HG03457 (cell line): ENCODE measurements around the gene REX1BD.

Experiments
- ATAC-seq: cut with Tn5 transposase; IDR thresholded peaks from one replicate; pipeline ENCODE4 v1.9.1; 2021; ENCODE audit warnings: moderate number of reproducible peaks; ENCODE audit not compliant: unreplicated experiment

REX1BD gene

GRCh38 chr19:18612051-18612771 is 23.6 kb downstream of the REX1BD start:
- ATAC-seq = no peak

- ATAC-seq = no peak
These were observed 24.4 kb downstream of the REX1BD start, which contains the start of gene TMEM59L for GRCh38 chr19:18612772-18613588. TMEM59L (plus strand) TSS chr19:18612870; CDS start chr19:18612959, 89 bp downstream.

- ATAC-seq = no peak
These were observed 25.1 kb downstream of the REX1BD start for GRCh38 chr19:18613589-18614234.

- ATAC-seq = no peak
These were observed 27.4 kb downstream of the REX1BD start for GRCh38 chr19:18616023-18616422.

- no peak for ATAC-seq
These were observed 29.0 kb downstream of the REX1BD start for GRCh38 chr19:18617562-18617961.

- no peak for ATAC-seq
These were observed 29.6 kb downstream of the REX1BD start for GRCh38 chr19:18618236-18618635.

DNA sequence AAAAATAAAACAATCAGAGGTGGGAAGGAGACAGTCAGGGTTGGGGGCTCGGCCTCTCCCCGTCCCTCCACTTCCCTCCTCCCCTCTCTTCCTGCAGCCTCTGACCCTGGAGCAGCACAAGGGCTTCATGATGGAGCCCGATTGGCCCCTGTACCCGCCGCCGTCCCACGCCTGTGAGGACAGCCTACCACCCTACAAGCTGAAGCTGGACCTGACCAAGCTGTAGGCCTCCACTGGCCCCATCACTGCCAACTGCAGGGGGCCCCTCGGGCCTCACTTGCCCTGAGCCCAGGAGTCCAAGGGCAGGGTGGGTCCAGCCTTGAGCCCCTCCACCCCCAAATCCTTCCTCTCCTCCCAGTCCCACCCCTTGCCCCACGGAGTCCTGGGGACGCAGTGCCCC is 31.7 kb downstream of the REX1BD start:
- no peak for ATAC-seq

DNA sequence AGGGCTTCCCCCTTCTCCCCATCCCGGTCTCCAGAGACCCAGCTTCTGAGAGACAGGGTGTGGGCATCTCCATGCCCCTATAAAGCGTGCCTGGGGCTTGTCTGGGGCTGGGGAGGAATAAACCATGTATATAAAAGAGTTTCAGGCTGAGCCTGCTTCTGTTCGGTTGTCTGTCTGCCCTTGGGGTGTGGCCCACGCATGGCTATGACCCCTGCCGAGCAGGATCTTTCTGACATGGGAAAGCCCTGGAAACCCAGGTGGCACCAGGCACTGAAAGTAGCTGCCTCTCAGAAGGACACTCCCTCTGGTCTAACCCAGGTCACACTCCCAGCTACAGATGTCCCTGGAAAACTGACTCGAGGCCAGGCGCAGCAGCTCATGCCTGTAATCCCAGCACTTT is 32.3 kb downstream of the REX1BD start:
- no peak for ATAC-seq

DNA sequence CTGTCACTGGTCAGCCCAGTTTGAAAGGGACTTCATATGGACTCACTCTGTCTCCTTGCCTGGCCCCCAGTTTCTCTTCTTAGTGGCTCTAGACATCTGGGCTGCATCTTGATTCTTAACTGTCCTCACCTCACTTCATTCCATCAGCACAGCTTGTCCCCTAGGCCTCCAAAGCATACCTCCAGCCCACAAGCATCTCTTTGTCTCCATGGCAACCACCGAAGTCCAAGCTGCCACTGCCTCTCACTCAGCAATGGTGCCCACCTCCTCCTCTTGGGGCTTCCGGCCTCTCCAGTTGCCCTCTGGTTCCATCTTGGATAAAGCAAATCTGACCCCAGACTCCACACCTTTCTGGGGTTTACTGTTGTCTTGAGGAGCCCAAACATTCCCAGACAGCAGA is 38.3 kb downstream of the REX1BD start:
- ATAC-seq = no peak

DNA sequence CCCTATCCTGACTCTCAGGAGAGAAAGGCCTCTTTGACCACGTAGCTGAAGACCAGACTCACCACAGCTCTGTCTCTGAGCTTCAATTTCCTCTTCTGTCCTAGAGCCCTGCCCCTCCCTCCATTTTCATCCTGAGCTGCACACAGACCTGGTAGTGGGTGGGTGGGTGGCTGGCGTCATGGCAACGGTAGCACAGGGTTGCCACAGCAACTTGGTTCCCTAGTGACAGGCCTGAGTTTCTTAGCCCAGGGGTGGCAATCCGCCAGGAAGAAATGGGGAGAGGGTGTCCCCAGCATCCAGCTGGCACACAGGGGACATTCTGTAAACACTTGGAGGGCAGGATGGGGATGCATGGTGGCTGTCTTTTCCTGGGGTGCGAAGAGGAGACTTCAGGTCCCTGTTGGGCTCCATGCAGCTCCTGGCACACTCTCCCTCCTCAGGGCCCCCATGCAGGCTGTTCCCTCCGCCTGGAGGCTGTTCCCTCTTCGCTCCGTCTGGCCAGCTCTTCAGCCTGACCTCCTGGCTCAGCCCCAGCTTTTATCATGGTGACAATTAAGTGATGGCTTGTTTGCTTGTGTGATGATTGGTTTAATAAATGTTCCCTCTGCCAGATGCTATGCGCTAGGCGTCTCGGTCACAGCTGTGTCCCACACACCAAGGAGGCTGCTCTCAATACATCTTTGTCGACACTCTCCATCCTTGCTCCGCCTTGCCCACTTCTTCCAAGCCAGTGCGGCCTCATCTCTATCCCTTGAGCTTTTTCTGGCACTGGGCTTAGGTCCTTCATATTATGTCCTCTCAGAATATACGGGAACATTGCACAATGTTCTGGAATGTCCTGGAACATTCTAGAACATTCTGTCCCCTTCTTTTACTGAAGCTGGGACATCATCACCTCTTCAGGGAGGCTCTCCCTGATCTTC is 40.8 kb downstream of the REX1BD start:
- no peak for ATAC-seq

GRCh38 chr19:18633321-18633720 is 44.7 kb downstream of the REX1BD start:
- ATAC-seq = no peak

GRCh38 chr19:18634612-18635297 is 46.2 kb downstream of the REX1BD start:
- ATAC-seq = no peak

- ATAC-seq = no peak
These were observed 47.2 kb downstream of the REX1BD start for GRCh38 chr19:18635831-18636182.

DNA sequence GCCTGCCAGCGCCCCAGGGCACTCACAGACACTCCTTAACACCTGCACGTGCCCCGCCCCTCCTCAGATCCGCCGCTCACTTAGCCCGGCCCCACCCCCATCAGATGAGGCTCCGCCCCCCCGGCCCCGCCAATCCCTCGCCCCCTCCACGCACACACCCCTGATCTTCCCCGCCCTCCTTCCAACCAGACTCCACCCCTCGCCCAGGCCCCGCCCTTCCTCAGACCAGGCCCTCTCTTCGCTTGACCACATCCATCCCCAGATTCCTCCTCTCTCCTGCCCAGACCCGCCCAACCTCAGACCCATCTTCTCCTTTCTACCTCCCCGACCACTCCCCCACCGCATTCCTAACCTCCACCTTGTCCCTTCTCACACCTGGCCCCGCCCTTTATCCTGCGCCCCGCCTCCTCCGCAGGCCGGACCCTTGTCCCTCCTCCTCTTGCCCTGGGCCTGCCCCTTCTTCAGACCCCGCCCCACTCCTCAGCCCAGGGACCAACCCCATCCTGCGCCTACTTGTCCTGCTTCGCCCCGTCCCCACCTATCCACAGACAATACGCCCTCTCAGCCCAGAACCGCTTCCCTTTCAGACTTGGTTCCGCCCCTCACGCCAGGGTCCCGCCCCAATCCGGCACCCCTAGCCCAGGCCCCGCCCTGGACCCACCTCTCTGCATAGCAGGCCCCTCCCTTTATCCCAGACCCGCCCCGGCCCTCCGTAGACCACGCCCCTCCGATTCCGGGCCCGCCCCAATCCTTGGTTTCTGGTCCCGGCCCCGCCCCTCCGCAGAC is 47.8 kb downstream of the REX1BD start:
- peak; percentile 79 for ATAC-seq

- ATAC-seq = no peak
These were observed 48.5 kb downstream of the REX1BD start, which contains the start of gene KLHL26 for GRCh38 chr19:18636969-18637629. KLHL26 (plus strand) TSS chr19:18637028; CDS start chr19:18637055, 27 bp downstream.

DNA sequence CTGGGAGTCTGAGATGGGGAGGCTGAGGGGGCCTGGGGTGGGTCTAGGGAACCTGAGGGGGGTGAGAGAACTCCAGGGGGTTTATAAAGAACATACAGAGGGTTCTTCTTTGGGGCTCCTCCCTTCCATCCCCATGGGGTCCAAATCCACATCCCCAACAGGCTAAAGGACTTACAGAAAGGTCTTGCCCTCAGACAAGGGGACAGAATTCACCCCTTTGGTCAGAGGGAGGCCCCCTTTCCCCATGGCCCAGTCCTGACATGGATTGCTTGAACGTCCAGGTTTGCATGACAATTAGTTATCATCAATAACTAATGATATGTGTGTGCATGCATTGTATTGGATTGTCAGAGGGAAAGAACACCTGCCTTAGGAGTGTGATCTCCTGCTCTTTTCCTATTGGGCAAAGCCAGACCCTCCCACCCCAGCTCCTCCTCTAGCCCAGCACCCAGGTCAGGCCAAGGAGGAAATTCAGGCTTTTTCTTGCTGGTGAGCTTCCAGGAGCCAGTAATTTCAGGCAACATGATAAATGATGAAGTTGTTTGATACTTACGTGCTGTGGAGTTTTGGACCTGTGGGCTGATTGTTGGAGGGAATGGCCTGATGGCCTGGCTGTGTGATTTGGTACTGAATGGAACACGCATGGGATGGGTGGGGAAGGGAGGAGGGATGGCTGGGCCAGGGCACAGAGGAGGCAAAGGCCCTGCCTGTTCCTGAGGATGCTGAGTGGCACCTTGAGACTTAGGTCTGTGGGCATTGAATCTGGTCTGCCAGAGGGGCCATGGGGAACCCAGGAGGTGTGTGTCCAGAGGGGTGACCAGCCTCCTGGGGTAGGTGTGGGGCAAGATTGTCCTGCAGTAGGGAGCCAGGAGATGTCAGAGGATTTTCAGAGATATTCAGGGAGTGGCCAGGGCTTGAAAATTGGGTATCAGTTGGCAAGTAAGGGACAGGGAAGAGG is 49.4 kb downstream of the REX1BD start:
- no peak for ATAC-seq

DNA sequence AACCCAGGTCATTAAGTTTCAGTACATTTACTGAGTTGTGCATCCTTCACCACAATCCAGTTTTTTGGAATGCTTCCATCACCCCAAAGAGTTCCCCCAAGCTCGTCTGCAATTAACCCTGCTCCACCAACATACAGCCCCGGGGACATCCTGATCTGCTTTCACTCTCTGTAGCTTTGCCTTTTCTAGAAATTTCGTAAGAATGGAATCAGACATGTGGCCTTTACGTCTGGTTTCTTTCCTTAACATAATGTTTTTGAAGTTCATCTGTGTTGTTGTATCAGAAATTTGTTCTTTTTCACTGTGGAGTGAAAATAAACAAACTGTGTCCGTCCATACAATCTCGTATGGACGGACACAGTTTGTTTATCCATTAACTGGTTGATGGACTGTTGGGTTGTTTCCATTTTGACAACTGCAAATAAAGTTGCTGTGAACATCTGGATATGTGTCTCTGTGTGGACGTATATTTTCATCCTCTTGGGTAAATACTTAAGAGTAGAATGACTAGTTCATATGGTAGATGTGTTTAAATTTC is 51.2 kb downstream of the REX1BD start:
- no peak for ATAC-seq
